HCEC 1CT (cell line): ENCODE measurements around the gene PLEKHG1.

ENCODE experiments used
- DNase-seq: peaks from one replicate; pipeline ENCODE4 v3.0.0-alpha.2; 2017

Gene PLEKHG1

DNA sequence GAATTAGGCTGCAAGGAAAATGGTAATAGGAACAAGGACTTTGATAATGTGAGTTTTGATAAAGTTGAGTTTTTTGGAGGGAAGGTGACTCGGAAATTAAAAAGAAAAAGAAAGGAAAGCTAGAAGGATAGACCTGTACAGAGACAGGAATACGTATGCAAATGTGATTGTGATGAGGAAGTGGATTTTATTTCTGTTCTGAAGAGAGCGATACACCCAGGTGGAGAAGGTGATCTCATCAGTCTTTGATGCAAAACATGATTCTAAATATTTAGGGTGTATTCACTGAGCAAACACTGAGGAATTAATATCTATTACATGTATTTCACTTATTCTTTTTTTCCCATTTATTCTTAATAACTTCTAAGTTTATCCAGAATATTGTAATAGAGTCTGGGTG is 9.2 kb upstream of the PLEKHG1 start:
- no peak for DNase-seq

DNA sequence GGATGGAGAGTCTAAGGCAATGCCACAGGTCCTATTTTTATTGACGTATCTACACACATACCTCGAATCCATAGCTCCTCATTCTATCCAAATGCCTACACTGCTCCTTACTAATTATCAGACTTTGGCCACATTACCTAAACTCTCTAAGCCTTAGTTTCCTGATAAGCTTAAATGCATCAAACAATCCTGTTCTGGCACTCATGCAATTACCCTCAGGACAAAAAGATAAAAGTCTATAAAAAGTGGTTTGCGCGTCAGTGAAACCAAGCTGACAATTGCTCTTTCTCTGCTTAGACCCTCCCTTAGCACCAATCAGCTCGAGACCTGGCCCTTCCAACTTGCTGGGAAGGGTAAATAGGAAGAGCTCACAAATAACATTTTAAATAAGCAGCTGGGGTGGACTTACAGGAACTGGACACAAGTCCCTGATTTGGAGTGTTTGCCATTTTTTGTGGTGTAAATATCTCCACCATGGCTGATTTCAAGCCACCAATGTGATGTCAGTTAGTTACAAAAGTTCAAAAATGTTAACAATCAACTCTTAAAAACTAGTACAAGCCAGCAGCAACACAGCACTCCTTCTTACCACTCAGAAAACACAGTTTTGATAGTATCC is 7.2 kb upstream of the PLEKHG1 start:
- no peak for DNase-seq

DNA sequence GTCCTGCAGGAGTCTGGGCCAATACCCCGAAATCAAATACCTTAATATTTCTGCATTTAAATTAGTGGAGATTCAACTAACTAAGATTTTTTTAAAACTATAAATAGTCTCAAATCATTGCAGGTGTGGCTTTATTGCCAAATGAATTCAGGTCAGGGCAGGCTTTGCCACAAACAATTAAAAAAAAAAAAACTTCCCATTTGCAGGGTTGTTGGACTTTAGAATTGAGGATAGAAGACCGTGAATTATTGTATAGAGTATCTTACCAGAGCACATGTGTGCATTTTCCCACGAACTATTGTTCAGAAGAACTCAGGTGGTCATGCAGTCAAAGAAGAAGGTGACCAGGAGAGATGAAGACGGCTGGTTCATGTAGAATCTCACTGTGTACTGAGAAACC is 6.6 kb upstream of the PLEKHG1 start:
- DNase-seq, result no peak

DNA sequence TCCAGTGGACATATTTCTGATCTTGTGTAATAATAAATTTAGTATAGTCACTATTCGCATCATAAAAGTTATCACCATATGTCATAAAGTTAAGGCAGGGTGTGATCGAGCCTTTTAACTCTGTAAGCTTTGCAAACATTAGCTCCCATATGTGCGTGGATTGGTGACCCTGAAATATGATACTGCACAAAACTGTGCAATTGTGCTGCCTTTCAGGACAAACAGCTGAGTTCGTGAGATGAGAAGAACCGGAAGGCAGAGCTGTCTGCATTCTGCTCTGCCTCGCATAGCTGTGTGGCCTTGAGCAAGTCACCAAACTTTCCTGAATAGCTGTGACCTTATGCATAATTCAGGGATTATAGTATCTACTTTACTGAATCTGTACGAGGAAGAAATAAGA is 3.2 kb upstream of the PLEKHG1 start:
- DNase-seq, result no peak

DNA sequence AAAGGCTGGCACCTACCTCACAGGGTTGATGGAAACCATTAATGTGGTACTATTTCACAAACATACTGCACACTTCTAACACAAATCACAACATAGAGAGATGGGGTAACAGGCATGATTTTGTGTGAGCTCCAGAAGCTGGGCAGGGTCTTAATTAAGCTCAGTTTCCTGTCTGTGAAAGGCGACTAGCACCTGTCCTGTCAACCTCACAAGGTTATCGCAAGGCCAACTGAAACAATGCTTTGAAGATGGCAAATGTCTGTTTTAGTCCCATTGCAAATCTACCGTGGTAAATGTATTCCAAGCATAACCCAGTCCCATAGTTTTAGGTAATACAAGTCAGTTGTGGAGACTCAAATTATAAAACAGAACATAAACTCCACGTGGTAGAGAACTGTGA is 1.3 kb upstream of the PLEKHG1 start:
- no peak for DNase-seq

DNA sequence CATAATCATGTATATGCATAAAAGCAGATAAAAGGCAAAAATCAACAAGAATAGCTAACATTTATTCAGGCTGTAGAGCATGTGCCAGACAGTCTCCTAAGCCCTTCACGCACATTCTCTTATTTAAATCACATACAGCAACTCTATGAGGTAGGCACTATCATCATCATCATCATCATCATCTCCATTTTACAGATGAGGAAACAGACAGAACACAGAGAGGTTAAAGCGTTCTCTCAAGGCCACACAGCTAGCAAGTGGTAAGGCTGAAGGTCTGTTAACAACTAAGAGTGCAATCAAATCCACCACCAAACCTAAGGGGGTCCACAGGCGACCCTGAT is 857 bp upstream of the PLEKHG1 start:
- DNase-seq, result no peak

DNA sequence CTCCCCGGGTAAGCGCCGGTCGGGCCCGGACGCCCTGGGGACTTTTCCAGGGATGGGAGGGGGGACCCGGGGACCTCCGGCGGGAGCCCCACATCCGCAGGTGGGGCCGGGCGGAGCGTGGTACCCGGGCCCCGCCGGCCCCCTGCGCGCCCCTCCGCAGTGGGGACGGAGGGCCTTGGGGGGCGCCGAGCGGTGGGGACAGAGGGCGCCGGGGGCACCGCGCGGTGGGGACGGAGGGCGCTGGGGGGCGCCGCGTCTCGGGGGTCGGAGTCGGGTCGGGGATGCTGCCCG is 270 bp downstream of the PLEKHG1 start:
- DNase-seq, result no peak

DNA sequence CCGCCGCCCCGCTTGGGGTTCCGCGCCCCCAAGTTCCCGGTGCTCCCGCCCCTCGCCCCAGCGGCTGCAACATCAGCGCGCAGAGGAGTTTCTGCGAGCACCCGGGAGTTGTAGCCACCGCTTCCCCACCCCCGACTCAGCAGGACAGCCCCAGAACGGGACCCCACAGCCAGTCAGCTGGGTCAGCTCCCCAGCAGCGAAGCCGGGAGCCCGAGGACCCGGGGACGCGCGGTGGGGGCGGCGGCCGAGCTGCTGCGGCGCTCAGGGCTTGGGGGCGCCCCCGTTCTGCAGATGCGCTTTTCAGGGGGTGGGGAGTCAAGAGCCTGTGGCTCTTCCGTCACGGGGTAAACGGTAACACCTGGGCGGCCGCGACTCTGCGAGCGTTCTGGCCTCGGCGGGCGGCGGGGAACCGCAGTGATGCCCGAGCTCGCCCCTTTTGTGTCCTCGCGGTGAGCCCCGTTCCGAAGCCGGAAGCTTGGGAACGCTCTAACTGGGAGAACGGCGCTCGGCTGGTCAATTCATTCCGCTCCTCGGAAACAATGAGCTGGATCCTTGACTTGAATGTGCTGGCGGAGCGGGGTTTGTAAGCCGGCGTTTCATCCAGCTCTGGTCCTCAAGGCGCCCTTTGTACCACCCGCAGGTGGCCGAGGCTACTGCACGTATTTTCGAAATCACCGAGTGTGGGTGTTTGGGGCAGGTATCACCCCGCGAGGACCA is 774 bp downstream of the PLEKHG1 start:
- no peak for DNase-seq

DNA sequence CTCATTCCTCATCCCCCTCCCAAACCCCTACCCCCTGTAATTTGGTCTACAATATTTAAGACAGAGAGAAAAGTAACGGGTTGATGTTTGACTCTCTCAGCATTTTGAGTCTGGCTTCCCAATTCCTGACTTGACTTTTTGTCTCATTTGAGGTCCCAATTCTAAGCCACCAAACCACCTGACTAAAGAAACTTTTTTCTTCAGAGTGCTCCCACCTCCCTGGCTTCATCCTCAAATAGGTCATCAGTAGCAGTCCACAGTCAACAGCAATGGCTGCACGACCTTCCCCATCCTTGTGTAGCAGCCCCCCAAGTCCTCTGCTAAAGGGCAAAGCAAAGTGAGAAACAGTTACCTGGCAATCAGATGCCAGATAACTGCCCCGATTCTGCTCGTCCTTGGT is 1.8 kb downstream of the PLEKHG1 start:
- DNase-seq, result no peak

DNA sequence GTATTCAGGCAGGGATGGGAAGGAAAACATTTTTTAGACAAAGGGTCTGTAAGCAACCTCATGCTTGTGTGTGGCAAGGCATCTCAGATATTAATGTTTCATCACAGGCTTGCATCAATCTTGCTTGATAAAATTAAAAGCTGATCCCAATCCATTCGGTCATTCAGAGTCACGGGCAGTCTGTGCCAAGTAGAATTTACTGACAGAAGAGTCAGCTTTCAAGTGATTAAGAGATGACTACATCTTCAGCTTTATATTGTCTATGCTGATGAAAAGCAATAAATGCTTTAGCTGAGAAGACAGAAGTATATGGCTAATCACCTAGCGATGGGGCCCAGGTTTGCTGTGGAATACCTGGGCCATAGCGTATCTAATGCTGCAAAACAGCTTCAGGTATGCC is 3.5 kb downstream of the PLEKHG1 start:
- no peak for DNase-seq

DNA sequence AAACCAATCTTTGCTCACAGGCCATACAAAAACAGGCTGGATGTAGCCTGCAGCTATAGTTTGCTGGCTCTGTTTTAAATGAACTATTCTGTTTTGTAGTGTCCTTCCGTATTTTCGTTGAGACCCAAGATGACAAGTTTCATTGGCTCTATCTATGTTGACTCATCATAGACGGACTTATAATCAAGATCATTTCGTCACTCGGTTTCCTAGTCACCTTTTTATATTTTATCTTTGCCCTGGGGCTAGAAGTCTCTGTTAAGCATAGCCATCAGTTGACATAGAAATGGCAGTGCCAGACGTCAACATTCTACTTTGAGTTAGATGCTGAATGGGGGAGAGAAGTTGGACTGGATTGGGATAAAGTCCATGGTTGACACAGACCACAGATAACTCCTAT is 4.8 kb downstream of the PLEKHG1 start:
- no peak for DNase-seq

DNA sequence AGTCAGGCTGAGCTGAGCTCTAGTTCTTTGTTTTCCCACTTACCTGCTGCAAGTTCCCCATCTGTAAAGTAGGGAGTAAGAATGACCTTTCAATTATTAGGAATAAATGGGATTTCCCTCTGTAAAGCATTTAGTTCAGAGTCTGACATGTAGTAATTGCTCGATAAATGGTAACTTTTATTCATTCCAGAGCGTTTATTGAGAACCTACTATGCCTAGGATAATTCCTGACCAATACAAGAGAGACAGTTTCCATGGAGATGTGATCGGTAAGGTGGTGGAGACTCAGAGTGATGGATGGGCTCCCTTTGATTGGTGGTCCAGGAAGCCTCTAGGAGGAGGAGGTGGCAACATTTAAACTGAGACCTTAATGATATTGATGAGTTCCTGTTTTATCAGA is 5.6 kb downstream of the PLEKHG1 start:
- no peak for DNase-seq

DNA sequence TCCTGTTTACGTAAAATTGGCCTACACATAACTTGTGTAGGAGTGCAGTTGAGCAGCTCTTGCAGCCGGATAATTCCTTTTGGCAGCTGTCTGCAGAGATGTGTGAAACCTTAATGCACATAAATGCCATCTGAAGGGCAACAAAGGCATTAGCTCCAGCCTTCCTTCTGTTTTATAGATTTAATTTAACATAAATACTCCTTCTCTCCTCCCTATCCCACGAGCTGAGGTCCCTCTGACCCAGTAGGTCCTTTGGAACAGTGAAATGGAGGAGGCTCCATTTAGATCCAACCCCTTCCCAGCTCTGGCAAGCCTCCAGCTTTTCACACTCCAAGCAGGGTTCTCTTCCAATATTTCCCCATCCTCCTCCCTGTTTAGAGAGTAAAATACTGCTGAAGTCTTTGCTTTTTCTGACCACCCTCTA is 6.5 kb downstream of the PLEKHG1 start:
- DNase-seq, result no peak

DNA sequence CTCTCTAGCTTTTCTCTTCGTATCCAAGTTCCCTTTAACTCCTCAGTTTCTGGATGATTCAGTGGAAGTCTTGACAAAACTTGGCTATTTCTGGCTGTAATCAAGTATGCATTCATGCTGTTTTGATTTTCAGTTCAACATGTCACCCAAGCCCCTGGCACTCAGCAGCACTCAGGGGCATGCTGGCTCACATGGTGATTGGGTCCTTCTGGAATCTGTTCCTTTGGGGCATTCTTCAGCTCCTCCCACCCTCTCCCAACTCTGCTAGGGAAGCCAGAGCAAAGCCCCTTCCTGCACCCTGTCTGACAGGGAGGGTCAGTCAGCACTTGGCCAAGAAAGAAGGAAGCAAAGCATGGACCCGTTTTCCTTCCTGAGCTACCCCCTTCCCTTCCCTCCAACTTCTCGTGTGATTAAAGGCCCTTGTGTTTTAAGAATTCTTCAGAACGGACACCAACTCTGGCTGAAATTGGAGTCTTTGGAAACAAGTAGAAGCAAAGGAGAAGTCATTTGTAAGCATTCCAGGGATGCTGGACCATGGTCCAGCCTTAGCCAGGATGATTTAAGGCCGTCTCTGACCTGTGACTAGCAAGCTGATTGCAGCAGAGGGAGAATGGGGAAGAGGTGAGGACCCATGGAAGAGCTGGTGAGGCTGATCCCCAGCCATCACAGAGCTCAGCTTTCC is 7.1 kb downstream of the PLEKHG1 start:
- DNase-seq, result no peak

DNA sequence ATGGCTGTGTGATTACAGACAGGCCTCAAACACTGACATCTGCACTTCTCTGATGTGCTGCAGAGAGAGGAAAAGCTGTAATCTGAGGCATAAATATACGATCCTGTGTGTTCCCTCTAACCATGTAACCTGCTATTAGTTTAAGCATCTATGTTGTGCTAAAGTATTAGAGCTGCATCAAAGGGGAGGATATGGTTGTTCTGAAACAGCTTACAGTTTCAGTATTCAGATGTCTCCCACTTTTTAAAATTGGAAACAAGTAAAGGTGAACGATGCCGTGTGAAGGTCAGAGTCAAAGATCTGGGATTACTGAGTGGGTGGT is 7.6 kb downstream of the PLEKHG1 start:
- DNase-seq, result no peak

DNA sequence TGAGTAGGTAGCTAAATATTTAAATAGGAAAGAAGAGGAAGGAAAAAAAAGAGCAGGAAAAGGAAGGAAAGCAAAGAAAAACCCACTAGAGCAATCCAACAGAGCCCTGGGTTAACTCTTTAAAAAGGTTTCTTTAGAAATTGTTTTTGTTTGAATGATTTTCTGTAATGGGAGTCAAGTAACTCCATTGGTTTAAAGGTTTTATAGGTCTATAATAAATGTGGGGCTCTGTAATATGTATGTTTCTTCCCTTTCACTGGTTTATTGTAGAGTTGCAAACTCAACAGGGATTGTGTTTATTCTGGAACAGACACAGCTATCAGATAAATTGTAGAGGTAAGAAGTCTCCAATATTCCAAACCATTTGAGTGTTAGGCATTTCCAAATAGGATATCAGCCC is 10.9 kb downstream of the PLEKHG1 start:
- no peak for DNase-seq

DNA sequence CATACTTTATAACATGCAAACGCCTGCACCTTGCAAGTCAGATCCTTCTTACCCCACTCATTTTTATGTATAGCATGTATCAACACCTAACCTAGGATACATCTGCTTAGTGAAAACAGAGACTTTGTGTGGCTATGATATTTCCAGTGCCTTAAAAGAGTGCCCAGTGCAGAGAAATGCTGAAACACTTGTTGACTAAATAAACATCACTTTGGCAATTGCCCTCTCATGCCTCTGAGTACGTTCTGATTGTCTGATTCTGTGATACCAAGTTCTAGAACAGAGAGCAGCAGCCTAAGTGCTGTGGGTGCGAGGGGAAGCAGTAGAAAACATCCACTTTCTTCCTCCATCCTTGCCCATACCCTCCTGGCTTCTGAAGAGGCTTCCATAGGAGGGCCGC is 13.6 kb downstream of the PLEKHG1 start:
- DNase-seq, result no peak

DNA sequence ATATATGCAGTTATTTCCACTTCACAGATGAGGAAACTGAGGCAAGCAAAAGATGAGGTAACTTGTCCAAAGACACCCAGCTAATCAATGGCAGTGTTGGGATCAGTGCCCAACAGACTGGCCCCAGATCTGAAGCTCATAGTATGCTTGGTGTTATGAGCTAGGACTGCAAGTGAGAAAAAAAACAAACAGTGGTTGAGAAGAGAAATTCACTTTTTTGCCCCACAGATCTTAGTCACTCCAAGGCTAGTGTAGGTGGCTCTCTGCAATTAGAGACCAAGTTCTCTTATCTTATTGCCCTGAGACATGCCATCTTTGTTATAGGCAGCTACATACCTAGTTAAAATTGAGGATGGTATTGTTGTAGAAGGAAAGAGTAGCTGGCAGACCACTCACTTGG is 16.3 kb downstream of the PLEKHG1 start:
- DNase-seq, result no peak

DNA sequence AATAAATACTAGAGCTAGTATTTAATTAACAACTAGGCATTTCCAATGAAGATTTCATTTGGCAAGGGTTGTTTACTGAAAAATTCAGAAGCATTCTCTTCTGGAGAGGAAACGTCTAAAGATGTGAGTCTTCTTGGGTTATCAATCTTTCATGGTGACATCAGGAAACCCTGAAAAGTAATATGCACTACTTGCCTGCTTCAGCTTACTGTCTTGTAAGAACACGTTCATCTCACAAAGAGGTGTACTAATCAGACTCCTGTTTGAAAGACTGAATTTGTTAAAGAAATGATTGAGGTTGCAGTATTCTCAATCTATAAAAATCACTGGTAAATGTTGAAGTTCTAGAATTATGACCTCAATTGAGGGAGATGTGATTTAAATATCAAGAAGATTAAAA is 16.9 kb downstream of the PLEKHG1 start:
- DNase-seq, result no peak

DNA sequence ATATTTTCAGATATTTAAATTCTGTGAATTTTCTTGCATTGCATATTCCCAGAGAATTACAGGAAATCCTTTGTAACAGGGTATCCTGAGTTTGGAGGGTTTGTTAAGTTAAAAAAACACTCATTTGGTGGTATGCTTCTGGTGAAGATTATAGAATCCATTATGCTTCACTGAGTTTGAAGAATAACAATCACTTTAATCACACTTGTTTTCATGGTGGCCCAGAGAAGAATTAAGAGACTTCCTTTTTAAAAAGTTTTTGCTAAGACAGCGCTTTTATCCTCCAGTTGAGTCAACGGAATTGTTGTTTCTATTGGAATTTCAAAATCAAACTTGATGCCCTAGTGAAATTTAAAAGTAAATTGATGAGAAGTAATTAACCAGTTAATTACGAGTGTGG is 17.4 kb downstream of the PLEKHG1 start:
- DNase-seq, result no peak

DNA sequence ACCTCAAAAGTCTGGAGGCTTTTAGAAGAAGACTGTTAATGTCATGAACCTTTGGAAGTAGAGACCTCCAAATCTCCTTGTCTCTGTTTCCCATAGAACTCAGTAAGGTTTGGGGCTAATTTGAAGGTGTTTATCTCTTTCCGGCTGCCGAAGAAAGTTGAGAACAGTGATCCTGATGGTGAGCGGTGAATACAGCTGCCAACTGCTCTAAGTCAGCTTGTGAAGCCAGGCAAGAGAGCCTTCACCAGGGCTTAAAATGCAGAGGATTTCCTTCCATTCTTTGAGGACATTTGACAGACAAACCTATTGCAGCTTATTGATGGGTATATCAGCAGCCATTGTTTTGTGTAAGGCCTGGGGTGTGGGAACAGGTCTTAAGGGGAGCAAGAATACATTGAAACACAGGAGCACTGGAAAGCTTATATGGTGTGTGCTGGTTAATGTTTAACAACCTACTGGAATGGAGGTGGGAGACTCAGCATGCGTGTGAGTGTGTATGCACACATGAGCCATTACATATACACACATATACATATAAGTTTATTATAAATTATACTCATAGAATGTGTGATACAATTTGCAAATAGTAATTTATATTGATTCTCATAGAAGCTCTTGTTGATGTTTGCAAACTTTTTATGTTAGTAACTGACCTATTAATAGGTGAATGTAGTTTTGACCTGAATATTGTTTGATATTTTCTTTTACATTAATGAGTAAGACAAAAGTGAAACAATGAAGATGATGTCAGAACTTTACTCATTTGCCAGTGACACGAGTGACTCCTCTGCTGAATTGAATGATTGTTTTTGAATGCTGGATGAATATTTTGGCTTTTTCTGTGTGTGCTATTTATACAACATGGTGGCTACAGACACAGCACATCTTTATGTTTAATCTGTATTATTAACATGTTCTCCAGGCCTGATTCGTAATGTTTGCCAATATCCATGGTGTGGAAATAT is 18.1 kb downstream of the PLEKHG1 start:
- no peak for DNase-seq

DNA sequence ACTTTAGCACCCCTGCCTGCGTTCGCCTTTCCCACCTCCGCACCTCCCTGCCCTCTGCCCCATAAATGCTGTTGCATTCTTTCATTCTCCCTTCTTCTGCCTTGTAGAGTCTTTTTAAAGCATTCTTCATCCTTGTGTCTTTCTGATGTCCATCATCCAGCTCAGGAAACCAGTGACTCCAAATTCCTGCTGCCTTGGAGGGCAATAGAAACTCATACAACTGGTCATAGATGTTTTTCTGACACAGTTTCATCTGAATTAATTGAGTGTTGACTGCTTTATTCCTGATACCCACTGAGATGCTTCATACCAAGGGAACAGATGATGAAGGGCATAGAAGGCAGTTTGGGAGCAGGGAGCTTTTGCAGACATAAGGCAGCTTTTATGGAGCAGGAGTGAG is 19.6 kb downstream of the PLEKHG1 start:
- no peak for DNase-seq

DNA sequence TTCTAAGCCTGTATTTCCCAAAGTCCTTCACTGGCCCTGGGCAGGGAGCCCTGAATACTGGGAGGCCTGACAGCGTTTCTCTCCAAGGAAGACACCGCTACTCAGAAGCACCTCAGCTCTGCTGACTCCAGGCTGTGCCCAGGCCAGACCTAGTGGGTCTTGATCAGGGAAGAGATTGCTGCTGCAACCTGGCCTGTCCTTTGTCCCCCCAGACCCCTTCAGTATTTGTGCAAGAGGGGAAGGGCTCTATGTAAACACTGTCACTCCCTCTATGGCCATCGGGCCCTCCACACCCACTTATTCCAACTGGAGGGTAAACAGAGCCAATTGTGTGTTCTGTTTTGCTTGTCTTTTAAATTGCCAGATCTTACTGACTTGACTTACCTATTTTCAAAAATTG is 20.6 kb downstream of the PLEKHG1 start:
- DNase-seq, result no peak

DNA sequence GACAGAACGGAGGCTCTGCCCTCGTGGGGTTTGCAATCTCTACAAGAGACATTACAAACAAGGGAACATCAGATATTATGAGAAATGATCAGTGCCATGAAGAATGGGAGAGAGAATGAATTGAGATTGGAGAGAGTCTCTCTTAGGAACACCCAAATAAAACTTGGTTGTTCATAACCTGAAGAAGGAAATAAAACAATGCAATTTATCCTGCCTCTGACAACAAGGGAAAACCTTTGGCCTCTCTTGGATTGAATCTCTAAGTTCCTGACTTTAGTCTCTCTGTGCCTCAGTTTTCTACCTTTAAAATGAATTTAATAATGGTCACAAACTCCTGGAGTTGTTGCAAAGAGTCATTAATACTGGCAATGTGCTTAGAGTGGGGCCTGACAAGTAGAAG is 21.1 kb downstream of the PLEKHG1 start:
- no peak for DNase-seq
